IPS DF 4.7 (cell line): ENCODE data around the gene ZIC4.

Experiments
- DNase-seq: peaks from one replicate; pipeline ENCODE4 v3.0.0-alpha.2; 2013; ENCODE audit warnings: low spot score; ENCODE audit errors: extremely low read depth

ZIC4 gene

DNA sequence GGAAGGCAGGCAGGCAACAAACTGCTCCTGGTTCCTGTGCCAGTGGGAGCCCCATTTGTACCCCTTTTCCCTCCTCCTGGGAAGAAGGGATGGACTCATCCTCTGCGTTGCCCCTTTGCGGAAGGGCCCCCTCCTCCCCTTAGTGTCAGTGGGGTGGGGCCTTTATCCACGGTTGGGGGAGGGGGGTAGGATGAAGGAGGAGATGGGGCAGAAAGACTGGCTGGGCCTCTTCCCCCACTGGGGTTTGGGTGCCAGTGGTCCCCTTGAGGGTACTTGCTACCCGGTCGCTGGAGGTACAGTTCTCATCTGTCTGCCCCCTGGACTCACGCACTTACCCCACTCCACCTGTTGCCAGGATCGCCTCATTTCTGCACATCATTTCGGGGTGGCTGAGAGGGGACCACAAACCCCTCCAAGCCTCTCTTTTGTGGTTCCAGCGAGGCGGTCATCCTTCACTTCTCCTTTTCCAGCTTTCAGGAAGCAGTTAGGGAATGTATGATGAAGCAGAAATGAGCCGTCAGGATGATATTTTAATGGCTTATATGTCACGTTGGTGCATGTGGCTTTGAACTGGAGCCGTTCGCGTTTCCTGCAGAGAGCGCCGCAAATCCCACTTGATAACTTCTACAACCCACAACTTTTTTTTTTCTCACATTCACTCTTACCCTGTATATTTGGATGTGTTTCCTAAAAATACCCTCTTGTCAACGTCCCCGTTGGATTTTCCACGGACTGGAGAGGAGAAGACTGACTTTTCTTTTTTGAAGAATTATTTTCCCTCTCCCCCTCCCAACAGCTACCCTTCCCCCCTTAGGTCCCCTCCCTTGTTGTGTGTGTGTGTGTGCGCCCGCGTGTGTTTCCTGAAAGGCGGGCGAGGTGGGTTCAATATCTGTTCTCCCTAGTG is at the start of gene ZIC4:
Gene ZIC4, minus strand, starts transcription at position 516 of the 904 bp plus-strand sequence. CDS start 3,746 bp downstream, outside the sequence.
- no peak for DNase-seq

DNA sequence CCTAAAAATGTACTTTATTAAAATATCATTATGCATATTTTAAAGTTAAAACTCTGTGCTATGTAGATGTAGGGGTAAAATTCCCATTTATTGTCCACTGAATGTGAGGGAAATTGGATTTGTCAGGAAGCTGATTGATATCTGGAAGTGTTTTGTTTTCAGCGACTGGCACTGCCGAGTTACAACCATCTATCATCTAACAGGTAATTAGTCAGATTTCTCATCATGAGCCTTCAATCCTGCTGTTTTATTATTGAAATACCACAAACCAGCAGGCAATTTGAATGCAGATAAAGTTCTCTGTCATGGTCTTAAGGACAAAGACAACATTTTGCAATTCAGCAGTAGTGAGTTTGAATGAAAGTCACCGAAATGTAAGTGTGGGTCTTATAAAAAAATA is 43.3 kb upstream of the ZIC4 start:
- no peak for DNase-seq

DNA sequence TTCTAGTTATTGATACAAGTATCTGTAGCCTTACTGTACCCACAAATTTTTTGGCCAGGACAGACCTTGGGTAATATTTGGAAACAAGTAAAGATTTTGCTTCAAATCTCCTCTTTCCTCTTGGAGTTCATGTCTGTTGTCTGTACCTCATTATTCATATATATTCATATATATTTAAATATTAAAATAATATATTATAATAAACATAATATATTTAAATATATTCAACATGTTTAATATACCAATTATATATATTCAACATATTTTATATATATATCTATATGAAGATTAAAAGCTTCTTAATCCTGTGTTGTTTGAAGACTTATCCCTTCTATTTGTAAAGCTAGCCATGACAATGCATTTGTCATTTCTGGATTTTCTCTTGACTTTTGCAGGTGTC is 40.9 kb upstream of the ZIC4 start:
- no peak for DNase-seq

DNA sequence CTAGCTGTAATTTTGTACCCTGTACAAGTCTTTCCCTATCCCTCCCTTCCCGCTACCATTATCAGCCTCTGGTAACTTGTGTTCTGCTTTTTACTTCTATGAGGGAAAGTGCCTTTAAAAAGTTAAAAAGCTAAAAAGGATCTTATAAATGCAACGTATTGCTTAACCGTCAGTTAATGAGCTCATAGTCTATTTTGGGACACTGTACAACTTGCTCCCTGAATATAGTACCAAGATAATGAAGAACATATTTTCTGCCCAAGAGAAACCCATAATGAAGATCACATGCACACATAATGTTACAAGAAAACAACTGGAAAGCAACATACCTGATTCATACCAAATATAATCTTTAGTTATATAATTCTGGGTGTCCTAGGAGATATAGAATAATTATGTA is 25.4 kb upstream of the ZIC4 start:
- DNase-seq = no peak

DNA sequence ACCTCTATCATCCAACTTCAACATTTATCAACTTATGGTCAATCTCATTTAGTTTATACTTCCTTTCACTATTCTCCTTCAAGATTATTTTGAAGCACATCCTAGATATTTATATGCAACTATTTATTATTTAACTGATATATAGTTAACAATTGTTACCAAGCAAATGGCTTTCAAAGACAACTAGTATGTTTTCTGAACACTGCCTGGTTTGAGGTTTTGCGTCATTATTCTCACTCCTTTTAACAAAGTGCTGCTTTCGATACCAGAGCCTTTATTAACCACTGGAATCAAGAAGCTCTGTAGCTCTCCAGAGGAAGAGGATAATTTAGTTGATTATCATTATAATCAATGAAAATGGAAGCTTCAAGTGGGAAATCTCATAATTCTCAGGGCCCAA is 22.4 kb upstream of the ZIC4 start:
- DNase-seq = no peak

DNA sequence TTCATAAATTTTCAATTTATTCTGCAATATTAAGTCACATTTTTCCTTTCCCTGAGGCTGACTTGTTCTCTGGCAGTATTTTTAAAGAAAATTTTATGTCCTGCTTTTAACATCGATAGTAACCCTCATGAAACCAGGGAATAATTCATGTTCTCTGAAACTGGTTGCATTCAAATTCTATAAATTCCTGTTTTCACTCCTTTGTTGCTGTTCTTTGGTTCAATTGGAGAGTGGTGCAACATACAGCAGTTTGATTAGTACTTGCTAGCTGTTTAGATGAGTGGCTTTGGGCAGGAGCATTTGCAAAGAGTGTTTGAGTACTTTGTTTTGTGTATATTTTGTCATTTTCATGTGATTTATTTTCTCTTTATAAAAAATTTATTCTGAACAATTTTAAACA is 22.0 kb upstream of the ZIC4 start:
- no peak for DNase-seq

DNA sequence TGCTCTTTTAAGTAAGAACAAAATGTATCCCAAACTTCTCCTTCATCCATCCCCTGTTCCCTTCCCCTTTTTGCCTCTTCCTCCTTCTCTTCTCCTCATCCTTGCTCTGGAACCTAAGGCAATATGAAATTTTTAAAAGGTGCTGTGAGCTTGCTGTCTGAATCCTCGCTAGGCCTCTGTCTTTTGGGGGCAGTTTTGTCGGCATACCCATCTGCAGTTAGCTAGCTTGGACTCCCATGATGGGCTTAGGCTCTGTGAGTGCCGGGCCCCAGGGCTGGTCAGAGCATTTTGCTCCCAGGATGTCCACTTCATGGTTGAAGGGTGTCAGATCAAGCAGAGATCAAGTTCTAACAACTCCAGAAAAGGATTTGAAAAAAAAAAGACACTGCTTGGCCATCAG is 21.4 kb upstream of the ZIC4 start:
- DNase-seq = no peak

DNA sequence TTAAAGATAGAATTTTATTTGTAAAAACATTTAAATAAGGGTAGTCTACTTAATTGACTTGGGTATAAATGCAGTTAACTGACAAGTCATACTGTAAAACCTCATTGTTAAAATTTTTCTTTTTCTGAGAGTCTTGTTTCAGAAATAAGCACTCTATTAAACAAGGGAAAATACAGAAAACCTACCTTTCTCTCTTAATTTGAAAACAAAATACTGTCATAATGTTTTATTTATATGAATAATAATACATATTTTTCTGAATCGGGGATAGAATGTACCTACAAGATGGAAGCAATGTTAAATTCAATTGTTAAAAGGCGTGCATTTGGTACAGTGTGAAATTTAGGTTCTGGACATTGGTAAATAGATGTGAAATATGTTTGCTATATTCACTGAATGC is 20.6 kb upstream of the ZIC4 start:
- no peak for DNase-seq

DNA sequence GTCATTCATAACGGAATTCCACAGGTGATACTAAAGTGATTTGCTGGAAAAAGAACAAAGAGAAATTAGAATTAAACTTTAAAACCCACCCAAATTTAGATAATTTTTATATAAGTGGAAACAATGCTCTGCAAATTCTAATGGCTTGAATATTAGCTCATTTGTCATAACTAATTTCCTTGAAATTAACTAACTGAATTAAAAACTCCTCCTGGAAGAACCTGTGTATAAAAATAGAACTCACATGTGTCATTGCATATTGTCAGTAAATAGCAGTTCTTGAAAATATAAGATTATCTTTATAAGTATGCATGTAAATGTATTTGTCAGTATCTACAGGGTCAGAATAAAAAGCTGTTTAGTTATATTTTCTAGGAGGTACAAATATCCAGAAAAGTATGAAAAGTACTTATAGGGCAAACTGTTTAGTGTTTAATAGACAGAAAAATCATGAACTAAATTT is 19.1 kb upstream of the ZIC4 start:
- DNase-seq = no peak

DNA sequence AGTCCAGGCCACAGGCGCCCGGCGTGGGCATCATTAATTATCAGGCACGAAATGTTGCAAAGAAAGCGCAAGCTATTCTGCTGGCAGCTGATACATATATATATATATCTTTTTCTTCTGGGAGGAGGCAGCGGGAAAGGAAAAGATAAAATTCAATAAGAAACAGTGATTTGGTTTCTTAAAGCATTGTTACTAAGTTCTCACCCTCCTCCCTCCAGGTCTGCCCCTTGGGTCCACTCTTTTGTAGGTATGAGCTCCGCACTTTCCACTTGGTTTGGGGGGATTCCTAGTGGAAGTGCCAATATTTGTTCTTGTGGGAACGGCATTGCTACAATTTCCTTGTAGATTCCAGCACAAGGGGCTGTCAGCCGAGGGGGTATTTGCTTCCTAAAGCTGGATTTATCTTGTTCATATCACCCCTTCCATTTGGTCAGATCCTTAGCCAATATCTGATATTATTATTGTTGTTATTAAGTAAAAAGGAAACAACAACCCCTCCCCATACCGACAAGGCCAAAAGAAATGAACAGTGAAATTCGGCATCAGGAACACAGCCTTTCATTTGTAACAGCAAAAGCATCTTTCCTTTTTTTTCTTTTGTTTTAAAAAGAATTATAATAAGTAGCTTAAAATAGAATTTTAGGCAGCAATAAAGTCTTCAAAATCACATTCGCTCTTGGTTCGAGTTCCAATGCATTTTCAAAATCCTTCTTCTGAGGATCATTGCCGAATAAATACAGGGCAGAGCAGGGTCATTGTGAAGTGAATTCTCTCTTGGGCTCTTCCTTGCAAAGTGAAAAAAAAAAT is 18.4 kb upstream of the ZIC4 start:
- DNase-seq = no peak

DNA sequence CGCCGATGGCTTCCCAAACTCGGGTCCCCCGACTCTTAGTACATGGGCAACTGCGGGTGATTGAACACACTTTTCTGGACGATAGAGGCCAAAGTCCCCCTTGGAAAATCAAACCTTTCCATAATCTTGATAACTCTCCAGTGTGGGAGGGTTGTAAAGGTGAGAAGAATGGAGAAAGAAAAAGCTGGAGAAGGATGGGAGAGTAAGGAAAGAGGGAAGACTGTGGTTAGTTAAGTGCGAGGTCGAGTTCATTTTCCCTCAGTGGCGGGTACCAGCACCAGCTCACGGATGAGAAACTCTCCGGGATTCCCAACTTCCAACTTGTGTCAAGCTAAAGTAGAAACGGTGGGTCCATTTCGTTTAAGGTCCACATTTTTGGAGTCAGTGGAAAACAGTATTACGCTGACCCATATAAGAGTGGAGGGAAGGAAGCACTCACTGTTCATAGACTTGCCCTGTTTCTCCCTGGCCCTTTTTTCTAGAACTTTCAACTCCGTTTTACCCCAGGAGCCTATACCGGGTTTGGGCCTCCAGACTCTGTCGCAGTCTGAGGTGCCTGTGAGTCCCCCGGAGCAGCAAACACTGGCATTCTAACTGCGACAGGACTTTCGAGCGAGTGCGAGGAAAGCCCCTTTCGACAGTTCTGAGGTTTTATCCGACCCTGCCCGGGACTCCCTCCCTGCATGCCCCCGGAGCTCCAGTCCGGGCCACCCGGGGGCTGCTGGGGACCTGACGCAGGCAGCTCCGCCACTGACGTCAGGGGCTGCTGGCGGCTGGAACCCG is 17.6 kb upstream of the ZIC4 start:
- DNase-seq = no peak

DNA sequence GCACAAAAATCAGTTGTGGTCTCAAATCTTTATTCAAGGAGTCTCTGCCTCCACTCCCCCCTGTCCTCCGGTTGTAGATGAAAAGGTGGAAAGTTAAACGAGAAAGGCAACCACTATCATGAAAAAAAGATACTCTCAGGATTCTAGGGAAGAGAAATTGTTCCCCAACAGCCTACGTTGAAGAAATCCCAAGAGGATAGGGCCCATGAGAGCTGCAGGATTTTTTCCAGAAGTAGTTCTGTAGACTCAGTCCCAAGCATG is 17.1 kb upstream of the ZIC4 start:
- DNase-seq = no peak

DNA sequence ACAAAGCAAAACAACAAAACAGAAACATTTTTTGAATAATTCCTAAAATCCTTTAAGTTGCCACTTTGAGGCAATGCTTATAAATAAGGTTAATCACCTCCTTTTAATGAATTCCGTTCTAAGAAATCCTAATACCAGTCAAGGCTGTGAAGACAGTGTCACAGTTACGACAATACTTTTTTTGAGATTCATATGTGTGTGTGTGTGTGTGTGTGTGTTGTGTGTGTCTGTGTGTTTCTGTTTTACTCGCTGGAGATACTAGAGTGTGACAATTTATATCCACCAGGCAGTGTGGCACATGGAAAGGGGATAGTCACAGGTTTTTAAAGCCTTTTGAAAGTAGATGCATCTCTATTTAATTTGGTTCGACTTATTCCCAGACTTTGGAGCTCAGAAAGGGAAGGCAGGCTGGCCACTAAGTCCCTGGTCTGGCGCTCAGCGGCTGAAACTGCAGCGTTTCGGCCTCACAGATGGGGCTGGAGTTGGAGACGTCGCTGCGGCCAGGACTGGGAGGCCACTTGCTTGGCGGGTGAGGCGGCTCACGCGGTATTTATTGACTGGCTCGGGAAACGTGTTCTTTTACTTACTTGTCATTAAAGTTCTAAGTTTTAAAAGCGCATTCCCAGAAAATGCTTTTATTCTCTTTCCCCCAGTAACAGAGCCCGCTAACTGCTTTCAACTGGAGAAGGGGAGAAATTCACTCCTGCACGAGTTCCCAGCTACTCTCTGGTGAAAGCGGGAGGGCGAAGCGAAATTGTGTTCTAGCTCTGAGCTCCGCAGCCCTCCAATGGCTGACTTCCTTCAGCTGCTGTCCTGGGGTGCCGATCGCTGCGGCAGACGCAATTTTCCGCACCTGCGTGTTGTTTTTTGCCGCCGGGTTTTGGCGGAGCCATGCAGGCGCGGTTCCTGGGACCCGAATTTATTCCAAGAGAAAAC is 16.5 kb upstream of the ZIC4 start:
- DNase-seq = no peak

DNA sequence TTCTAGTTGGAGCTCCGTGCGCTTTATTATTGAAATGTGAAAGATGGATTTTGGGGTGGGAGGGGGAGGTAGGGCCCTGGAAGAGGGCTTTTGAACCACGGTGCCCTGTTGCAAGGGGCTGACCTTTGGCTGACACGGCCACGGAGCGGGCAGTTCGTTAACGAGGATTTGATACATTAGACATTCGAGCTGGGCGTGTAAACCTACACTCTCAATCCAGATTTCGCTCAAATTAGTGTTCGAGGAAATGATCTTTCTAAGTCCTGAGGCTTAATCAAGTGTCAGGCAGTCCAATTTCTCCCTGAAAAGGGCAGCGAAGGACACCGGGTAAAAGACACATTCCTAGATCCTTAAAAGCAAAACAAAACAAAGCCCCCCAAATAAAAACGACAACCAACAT is 15.9 kb upstream of the ZIC4 start:
- no peak for DNase-seq

DNA sequence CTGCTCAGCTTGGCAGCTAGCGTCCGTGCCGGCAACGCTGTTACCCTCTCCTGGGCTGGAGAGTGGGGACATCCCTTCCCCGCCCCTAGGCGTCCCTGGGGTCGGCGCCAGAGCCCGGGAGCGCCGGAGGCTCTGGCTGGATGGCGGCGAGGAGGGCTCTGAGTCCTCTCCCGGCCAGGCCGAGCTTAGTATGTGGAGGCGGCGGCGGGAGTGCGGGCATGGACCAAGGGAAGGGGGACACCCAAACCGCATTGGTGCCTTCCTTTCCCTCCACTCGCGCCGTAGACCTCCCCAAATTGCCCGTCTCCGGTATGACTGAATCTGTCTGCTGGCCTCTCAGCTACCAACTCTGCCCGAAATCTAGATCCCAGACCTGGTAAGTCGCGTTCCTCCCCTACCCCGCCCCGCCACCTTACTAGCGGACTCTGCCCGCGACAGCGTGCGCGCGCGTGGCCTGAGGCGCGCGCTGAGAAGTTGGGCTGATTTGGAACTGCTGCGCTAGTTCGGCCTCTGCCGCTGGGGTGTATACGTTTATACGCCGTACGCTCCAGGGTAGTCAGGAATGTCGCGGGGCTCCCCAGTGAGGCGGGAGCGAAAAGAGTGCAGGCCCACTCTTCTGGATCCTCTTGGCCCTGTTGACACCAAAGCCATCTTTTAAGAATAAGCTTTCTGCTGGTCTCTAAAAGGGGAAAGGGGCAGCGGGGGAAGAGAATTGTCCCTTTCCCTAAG is 15.0 kb upstream of the ZIC4 start:
- DNase-seq = no peak

DNA sequence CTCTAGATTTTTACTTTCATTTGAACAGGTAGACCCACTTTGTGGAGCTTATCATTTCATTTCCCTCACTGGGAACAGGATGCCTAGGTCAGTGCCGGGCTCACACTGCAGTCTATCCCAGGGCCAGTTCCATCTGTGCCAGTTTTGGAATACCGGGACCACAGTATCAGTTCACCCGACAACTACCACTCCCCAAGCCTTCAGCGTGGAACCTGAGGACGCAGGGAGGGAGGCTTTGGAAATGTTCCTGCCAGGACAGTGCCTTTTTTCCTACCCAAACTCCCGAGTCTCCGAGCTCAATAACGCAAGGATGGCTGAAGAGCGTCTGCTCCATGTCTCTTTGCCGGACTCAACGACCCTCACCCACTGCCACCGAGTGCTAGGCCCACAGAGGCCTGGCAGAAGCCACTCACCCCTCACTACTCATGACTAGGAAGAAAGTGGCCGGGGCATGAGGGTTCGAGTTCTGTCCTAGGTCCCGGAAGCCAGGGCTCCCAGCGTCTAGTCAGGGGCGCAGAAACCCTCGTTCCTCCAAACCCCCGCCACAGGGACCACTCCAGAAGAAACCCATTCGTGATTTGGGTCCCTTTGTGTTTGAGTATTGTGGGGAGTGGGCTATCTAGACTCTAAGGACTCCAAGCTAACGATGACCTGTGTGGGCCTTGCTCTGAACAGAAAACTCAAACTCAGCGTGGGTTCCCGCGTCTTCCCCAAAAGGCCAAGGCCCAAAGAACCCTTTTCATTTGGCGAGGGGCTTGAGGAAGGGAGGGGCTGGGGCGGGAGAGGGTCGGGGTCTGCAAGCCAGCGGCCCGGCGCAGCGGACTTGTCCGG is 14.2 kb upstream of the ZIC4 start:
- DNase-seq = no peak

DNA sequence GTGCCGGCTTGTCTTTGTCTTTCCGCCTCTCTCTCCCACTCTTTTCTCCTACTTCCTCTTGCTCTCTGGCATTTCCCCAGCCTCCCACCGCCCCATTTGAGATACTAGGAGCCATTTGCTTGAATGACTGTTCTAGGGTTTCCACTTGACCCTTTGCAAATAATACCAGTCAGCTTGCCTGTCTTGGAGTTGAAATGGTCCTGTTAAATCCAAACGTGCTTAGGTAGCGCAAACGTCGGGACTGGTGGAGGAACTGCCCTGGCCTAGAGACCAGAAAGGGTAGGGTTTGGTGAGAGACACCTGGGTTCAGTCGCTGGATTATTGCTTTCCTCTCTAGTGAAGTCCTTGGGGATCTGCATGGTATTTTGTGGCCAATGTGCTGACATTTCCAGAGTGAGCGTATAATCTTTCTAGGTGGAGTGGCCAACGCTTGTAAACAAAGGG is 13.5 kb upstream of the ZIC4 start:
- no peak for DNase-seq

DNA sequence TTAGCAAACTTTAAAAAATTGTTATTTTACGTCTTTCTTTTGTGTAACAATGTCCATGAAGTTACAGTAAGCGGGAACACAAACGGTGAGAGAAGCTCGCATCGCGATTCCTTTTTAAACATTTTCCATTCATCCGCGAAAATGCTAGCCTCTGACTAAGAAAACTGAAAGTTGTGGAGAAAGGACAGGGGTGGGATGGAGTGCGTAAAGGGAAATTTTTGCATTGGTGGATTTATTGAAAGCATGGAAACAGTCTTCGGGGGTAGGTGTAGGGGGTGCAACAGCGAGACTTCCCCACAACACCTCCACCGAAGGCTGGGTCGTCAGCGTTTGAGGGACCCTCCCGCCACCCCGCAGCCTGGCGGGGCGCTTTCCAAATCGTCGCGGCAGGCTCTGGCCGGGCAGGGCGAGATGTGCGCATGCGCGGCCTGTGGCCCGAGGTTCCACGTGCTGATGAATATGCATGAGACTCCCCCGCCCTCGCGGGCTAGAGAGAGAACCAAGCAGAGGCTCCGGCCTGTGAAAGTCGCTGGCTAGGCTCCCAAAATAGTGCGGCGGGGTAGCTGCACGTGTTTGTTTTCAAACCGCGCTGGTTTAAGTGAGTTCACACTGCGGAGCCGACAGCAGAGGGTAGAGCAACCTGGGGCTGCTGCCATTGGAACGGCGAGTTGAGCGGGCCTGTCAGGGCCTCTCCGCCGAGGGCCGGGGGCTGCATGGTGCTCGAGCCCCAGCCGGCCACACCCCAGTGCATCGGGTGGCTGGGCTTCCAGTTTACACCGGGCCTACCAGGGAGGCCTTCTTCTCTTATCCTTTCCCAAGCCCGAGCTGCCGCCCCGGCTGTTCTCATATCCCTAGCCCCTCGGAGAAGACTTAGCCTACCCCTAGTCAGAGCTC is 12.7 kb upstream of the ZIC4 start:
- DNase-seq = no peak
